CD14-positive monocyte (primary cell): ENCODE data around the gene TUNAR. TPM values are rescaled to one million over a fixed set of nuclear protein-coding genes. Genes with fewer than 3 reads are reported as not detected.

Source experiments
- DNase-seq, 3 donors: peaks; one replicate each; pipeline ENCODE4 v3.0.0-alpha.2; 2011 to 2022
- H2AFZ ChIP-seq: 2 replicates; pipeline ENCODE4 v1.6.0; 2012; ENCODE audit warnings: mild to moderate bottlenecking, low read depth, low read length, inconsistent platforms; ENCODE audit not compliant: insufficient read depth, poor library complexity, severe bottlenecking
- H3K27ac ChIP-seq, 2 donors: 1 replicate in 1 of 2; 2 replicates in 1 of 2; pipeline ENCODE4 v1.5.1; 2012 to 2013; ENCODE audit warnings: low read length in 2 of 2, control low read depth in 1 of 2, inconsistent platforms in 1 of 2, low read depth in 1 of 2, mild to moderate bottlenecking in 1 of 2
- H3K27me3 ChIP-seq, 2 donors: one replicate each; pipeline versions ENCODE4 v1.6.0 to v1.6.1; 2011 to 2013; ENCODE audit warnings: low read length in 2 of 2; ENCODE audit not compliant: control insufficient read depth in 2 of 2, insufficient read depth in 2 of 2
- H3K36me3 ChIP-seq, 2 donors: replicated peaks in 1 of 2; 1 replicate in 1 of 2; 2 replicates in 1 of 2; pipeline versions ENCODE4 v1.5.1 to v1.6.1; 2012 to 2013; ENCODE audit warnings: low read length in 2 of 2, control low read depth in 1 of 2, inconsistent platforms in 1 of 2, mild to moderate bottlenecking in 1 of 2; ENCODE audit not compliant: insufficient read depth in 2 of 2, control insufficient read depth in 1 of 2
- H3K4me1 ChIP-seq, 2 donors: 1 replicate in 1 of 2; 2 replicates in 1 of 2; pipeline versions ENCODE4 v1.5.1 to v1.6.1; 2012 to 2013; ENCODE audit warnings: low read length in 2 of 2, control low read depth in 1 of 2, inconsistent platforms in 1 of 2, mild to moderate bottlenecking in 1 of 2, moderate library complexity in 1 of 2; ENCODE audit not compliant: insufficient read depth in 2 of 2, control insufficient read depth in 1 of 2
- H3K4me2 ChIP-seq: replicated peaks from 2 replicates; pipeline ENCODE3; 2012; ENCODE audit warnings: low read length, moderate library complexity, mild to moderate bottlenecking; ENCODE audit not compliant: poor library complexity, severe bottlenecking; ENCODE audit errors: extremely low read depth
- H3K4me3 ChIP-seq, 3 experiments: fragments of 200-600 bp in 1 of 3; sonication (generic) in 1 of 3; replicated peaks in 1 of 3; 1 replicate in 2 of 3; 2 replicates in 1 of 3; pipeline ENCODE4 v1.5.1; 2011 to 2013; ENCODE audit warnings: low read length in 3 of 3, mild to moderate bottlenecking in 3 of 3, control low read depth in 2 of 3, low read depth in 2 of 3, inconsistent platforms in 1 of 3, moderate library complexity in 1 of 3
- H3K79me2 ChIP-seq: 2 replicates; pipeline ENCODE4 v1.6.0; 2012; ENCODE audit warnings: mild to moderate bottlenecking, control low read depth, inconsistent platforms, low read length, moderate library complexity; ENCODE audit not compliant: insufficient read depth
- H3K9ac ChIP-seq: 2 replicates; pipeline ENCODE4 v1.6.0; 2017; ENCODE audit warnings: low read length, mild to moderate bottlenecking; ENCODE audit not compliant: insufficient read depth, poor library complexity, severe bottlenecking
- H3K9me3 ChIP-seq, 2 donors: replicated peaks in 1 of 2; 1 replicate in 1 of 2; 2 replicates in 1 of 2; pipeline versions ENCODE4 v1.5.1 to v1.6.1; 2012 to 2013; ENCODE audit warnings: low read length in 2 of 2, control low read depth in 1 of 2; ENCODE audit not compliant: control insufficient read depth in 1 of 2, insufficient read depth in 1 of 2
- H4K20me1 ChIP-seq: 2 replicates; pipeline ENCODE4 v1.6.0; 2012; ENCODE audit warnings: mild to moderate bottlenecking, low read length, control low read depth, moderate library complexity; ENCODE audit not compliant: insufficient read depth
- H3K27ac Mint-ChIP-seq, 7 donors: one replicate each; pipeline ENCODE4 v1.8.0; 2020; ENCODE audit warnings: mild to moderate bottlenecking in 7 of 7, mixed read lengths in 7 of 7, moderate library complexity in 6 of 7, inconsistent platforms in 2 of 7
- H3K27me3 Mint-ChIP-seq, 3 donors: one replicate each; pipeline ENCODE4 v1.8.0; 2021 to 2022; ENCODE audit warnings: low read depth in 3 of 3, mild to moderate bottlenecking in 3 of 3, mixed read lengths in 3 of 3, moderate library complexity in 3 of 3, inconsistent platforms in 1 of 3
- H3K36me3 Mint-ChIP-seq, 2 donors: one replicate each; pipeline ENCODE4 v1.8.0; 2020; ENCODE audit warnings: mixed read lengths in 2 of 2, inconsistent platforms in 1 of 2, mild to moderate bottlenecking in 1 of 2
- H3K4me1 Mint-ChIP-seq: one replicate; pipeline ENCODE4 v1.8.0; 2020; ENCODE audit warnings: mild to moderate bottlenecking, mixed read lengths
- H3K4me3 Mint-ChIP-seq, 2 donors: one replicate each; pipeline ENCODE4 v1.8.0; 2020; ENCODE audit warnings: mild to moderate bottlenecking in 2 of 2, mixed read lengths in 2 of 2, moderate library complexity in 1 of 2
- H3K9me3 Mint-ChIP-seq, 7 donors: one replicate each; pipeline ENCODE4 v1.8.0; 2020 to 2022; ENCODE audit warnings: mixed read lengths in 7 of 7, mild to moderate bottlenecking in 6 of 7, moderate library complexity in 6 of 7, inconsistent platforms in 2 of 7
- WGBS: methylation state at CpG from one replicate; pipeline ENCODE4 v1.1.5; 2013; ENCODE audit warnings: missing lambda C conversion rate; ENCODE audit not compliant: insufficient coverage; 5-methylcytosine and 5-hydroxymethylcytosine counted together
- intact Hi-C, 2 donors: fragments of 100-400 bp; cut with micrococcal nuclease; formaldehyde crosslinking; loops; one replicate each; pipeline versions ENCODE4 v1.15.0 to v1.15.1; 2023
- polyA plus RNA-seq, 3 donors: library from polyadenylated mRNA; depleted of rRNA in 1 of 3; unstranded in 2 of 3; stranded (reverse) in 1 of 3; fragments of 300-500 nt in 2 of 3; fragments of >200 nt in 1 of 3; fragmentation: Illumina TruSeq in 2 of 3; gene quantifications; 1 replicate in 2 of 3; 2 replicates in 1 of 3; pipeline ENCODE4 v1.2.3, GENCODE V29; 2012 to 2021
- TF ChIP-seq, protein P1 (sequence below): fragments of 200-600 bp; IDR thresholded peaks from one replicate; pipeline ENCODE4 v1.8.0; 2022; ENCODE audit warnings: antibody characterized with exemption, mild to moderate bottlenecking

The TUNAR gene
- polyA plus RNA-seq, 3 donors = not detected

- Mint-ChIP-seq H3K9me3 (peaks cover 0 to 12% (median 3%) of the 10 kb centered on the region in 7 donors), H3K27me3 (peaks cover 0 to 4% (median 0%) of the 10 kb centered on the region in 3 donors), H3K27ac (no peak overlapping the region), H3K4me3 (no peak overlapping the region), H3K36me3 (no peaks in the 10 kb centered on the region), H3K4me1 (no peaks in the 10 kb centered on the region)
- Histone ChIP-seq H3K36me3 (no peaks in the 10 kb centered on the region), H3K9me3 (peaks cover 3 to 5% of the 10 kb centered on the region in 2 donors), H4K20me1 (no peaks in the 10 kb centered on the region), H3K4me1 (no peaks in the 10 kb centered on the region), H3K79me2 (no peaks in the 10 kb centered on the region), H2AFZ (no peak overlapping the region), H3K27ac (no peak overlapping the region), H3K27me3 (no peaks in the 10 kb centered on the region), H3K4me2 (no peak overlapping the region), H3K9ac (no peak overlapping the region), H3K4me3 (no peak overlapping the region)
- DNase-seq = no peak
- intact Hi-C loops = no loop called here
- 66% methylated on average over 4 of the region's 8 CpGs for WGBS
- TF ChIP-seq, protein P1, sequence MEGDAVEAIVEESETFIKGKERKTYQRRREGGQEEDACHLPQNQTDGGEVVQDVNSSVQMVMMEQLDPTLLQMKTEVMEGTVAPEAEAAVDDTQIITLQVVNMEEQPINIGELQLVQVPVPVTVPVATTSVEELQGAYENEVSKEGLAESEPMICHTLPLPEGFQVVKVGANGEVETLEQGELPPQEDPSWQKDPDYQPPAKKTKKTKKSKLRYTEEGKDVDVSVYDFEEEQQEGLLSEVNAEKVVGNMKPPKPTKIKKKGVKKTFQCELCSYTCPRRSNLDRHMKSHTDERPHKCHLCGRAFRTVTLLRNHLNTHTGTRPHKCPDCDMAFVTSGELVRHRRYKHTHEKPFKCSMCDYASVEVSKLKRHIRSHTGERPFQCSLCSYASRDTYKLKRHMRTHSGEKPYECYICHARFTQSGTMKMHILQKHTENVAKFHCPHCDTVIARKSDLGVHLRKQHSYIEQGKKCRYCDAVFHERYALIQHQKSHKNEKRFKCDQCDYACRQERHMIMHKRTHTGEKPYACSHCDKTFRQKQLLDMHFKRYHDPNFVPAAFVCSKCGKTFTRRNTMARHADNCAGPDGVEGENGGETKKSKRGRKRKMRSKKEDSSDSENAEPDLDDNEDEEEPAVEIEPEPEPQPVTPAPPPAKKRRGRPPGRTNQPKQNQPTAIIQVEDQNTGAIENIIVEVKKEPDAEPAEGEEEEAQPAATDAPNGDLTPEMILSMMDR = no peak
Observed at GRCh38 chr14:95832012-95832411, 44.6 kb upstream of the TUNAR start.

DNA sequence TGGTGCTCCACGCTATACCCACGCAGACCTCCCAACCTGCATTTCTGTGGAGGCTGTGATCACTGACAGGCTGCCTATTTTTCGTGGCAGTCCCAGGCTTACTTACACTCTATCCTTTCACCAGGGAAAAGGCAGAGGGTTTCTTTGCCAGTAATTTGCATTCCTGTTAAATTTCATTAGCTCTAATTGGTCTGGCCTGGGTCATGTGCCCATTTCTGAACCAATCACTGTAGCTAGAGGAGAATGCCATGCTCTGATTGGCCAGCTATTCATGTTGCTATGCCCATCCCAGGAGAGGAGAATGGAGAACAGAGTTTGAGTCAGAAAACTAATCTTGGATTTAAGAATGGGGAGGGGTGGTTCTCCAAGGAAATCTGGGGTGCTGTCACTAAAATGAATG lies 43.2 kb upstream of the TUNAR start:
- Histone ChIP-seq H3K4me2 (no peak overlapping the region), H3K27ac (no peak overlapping the region), H3K4me1 (no peaks in the 10 kb centered on the region), H3K27me3 (no peaks in the 10 kb centered on the region), H3K9me3 (peaks cover 3 to 5% of the 10 kb centered on the region in 2 donors), H2AFZ (no peak overlapping the region), H3K36me3 (no peaks in the 10 kb centered on the region), H3K4me3 (no peak overlapping the region), H3K9ac (no peak overlapping the region), H3K79me2 (no peaks in the 10 kb centered on the region), H4K20me1 (no peaks in the 10 kb centered on the region)
- no peak for DNase-seq
- Mint-ChIP-seq H3K9me3 (peaks cover 0 to 12% (median 3%) of the 10 kb centered on the region in 7 donors), H3K4me3 (no peak overlapping the region), H3K27ac (no peak overlapping the region), H3K36me3 (no peaks in the 10 kb centered on the region), H3K4me1 (no peaks in the 10 kb centered on the region), H3K27me3 (peaks cover 0 to 4% (median 0%) of the 10 kb centered on the region in 3 donors)
- TF ChIP-seq, protein P1 = no peak
- 100% methylated on average over 1 of the region's 3 CpGs for WGBS
- intact Hi-C loops = no loop called here
